Heart right ventricle (tissue), 16 donors: Measurements from ENCODE around the gene ALB. TPM values are rescaled to one million over a fixed set of nuclear protein-coding genes. Genes with fewer than 3 reads are reported as not detected.

Experiments
- ATAC-seq, 8 donors: fragments of 200-7000 bp; cut with Tn5 transposase; one replicate each; pipeline ENCODE4 v1.9.1; 2020; ENCODE audit warnings: mild to moderate bottlenecking in 8 of 8, moderate library complexity in 8 of 8, moderate number of reproducible peaks in 1 of 8
- DNase-seq, 2 donors: peaks; one replicate each; pipeline ENCODE4 v3.0.0-alpha.2; 2020
- H3K27ac ChIP-seq, 10 donors: fragments of 200-600 bp; sonication (generic) in 2 of 10; one replicate each; pipeline versions ENCODE4 v1.5.0 to v1.8.0; 2020 to 2022; ENCODE audit warnings: mild to moderate bottlenecking in 3 of 10
- H3K27me3 ChIP-seq, 7 donors: fragments of 200-600 bp; one replicate each; pipeline ENCODE4 v1.8.0; 2021 to 2022; ENCODE audit warnings: mild to moderate bottlenecking in 2 of 7
- H3K36me3 ChIP-seq, 9 donors: fragments of 200-600 bp; sonication (generic) in 1 of 9; one replicate each; pipeline versions ENCODE4 v1.5.0 to v1.8.0; 2020 to 2022; ENCODE audit warnings: mild to moderate bottlenecking in 2 of 9
- H3K4me1 ChIP-seq, 9 donors: fragments of 200-600 bp; sonication (generic) in 1 of 9; one replicate each; pipeline versions ENCODE4 v1.5.0 to v1.8.0; 2020 to 2022; ENCODE audit warnings: mild to moderate bottlenecking in 4 of 9
- H3K4me3 ChIP-seq, 10 donors: fragments of 200-600 bp; sonication (generic) in 2 of 10; one replicate each; pipeline versions ENCODE4 v1.5.0 to v1.8.0; 2020 to 2022; ENCODE audit warnings: mild to moderate bottlenecking in 7 of 10, moderate library complexity in 2 of 10
- H3K9me3 ChIP-seq, 11 donors: fragments of 200-600 bp in 10 of 11; sonication (generic) in 2 of 11; one replicate each; pipeline versions ENCODE4 v1.5.0 to v1.8.0; 2013 to 2022; ENCODE audit warnings: mild to moderate bottlenecking in 2 of 11, control low read depth in 1 of 11, moderate library complexity in 1 of 11
- WGBS, 2 donors: extraction: QIAGEN DNeasy Blood & Tissue Kit; methylation state at CpG; one replicate each; pipeline ENCODE4 v1.1.7; 2013; ENCODE audit warnings: inconsistent platforms in 1 of 2; 5-methylcytosine and 5-hydroxymethylcytosine counted together
- intact Hi-C, 10 donors: fragments of 100-400 bp; cut with DNase I; formaldehyde crosslinking; loops; one replicate each; pipeline versions ENCODE4 v1.11.1 to v1.14.2; 2022
- polyA plus RNA-seq, 2 donors: library from polyadenylated mRNA; stranded (reverse); fragments of 200-250 nt; gene quantifications; one replicate each; pipeline ENCODE4 v1.2.3, GENCODE V29; 2013
- total RNA-seq, 10 donors: library from RNA; stranded (reverse); fragmentation: NEBNext Ultra II Directional in 3 of 10; extraction: Animal tissue kit (Norgen Biotek cat#: 25700) in 3 of 10; gene quantifications; one replicate each; pipeline versions ENCODE4 v1.2.1 to v1.2.4, GENCODE V29; 2021 to 2023
- TF ChIP-seq, protein P1 (sequence below), 9 donors: fragments of 200-600 bp; sonication (generic) in 2 of 9; IDR thresholded peaks; one replicate each; pipeline versions ENCODE4 v1.5.0 to v1.8.0; 2021 to 2022; ENCODE audit warnings: antibody characterized with exemption in 9 of 9, mild to moderate bottlenecking in 5 of 9, moderate library complexity in 1 of 9
- donor health status: Arrhythmogenic right ventricular cardiomyopathy.
- donor health status: ischemic (EF 13 %, LVEDD 7.1; RV severe dilation, severe dysfunction).
- donor health status: healthy with polysubstance abuse.
- donor health status: DM: no; HTN: yes; CAD: no.
- donor health status: DM: no; HTN: no; CAD: no.
- donor health status: ischemic (EF 25% LVEDD 6.9; RV normal size, moderate dysfunction).
- donor health status: ischemic (EF 25% LVEDD 5.7; RV mildly dilated, moderate dysfunction).
- donor health status: healthy.
- donor health status: DM: yes; HTN: yes; CAD: no.
- donor health status: Ischemic cardiomyopathy.
- donor health status: ischemic (EF 35%, LVEDD 5.7; RV mildly dilated, moderate dysfunction).
- donor health status: nonischemic (EF 11% LVEDD 7.7; RV severe dilation, severe dysfunction).
- donor health status: DM: yes; HTN: yes; CAD: no.
- donor health status: PGD.
- donor health status: ischemic (EF 29% LVEDD 5.4; RV normal size, mild dysfunction).
- donor health status: nonischemic (EF 23%, LVEDD 6.1; RV moderate dilation, normal function).

Gene ALB
- total and polyA plus RNA-seq, 12 donors: 0.06 to 2.4 (median 0.53) TPM; not detected in 7

DNA sequence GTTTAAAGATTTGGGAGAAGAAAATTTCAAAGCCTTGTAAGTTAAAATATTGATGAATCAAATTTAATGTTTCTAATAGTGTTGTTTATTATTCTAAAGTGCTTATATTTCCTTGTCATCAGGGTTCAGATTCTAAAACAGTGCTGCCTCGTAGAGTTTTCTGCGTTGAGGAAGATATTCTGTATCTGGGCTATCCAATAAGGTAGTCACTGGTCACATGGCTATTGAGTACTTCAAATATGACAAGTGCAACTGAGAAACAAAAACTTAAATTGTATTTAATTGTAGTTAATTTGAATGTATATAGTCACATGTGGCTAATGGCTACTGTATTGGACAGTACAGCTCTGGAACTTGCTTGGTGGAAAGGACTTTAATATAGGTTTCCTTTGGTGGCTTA, 1.1 kb downstream of the ALB start:
- DNase-seq (no peak), ATAC-seq (no peak)
- no peaks in the 10 kb centered on the region for H3K27me3 ChIP-seq
- 91 to 93% methylated on average over 2 of the region's 2 CpGs for WGBS, 2 donors
- H3K27ac ChIP-seq: no peak overlapping the region
- TF ChIP-seq, protein P1, sequence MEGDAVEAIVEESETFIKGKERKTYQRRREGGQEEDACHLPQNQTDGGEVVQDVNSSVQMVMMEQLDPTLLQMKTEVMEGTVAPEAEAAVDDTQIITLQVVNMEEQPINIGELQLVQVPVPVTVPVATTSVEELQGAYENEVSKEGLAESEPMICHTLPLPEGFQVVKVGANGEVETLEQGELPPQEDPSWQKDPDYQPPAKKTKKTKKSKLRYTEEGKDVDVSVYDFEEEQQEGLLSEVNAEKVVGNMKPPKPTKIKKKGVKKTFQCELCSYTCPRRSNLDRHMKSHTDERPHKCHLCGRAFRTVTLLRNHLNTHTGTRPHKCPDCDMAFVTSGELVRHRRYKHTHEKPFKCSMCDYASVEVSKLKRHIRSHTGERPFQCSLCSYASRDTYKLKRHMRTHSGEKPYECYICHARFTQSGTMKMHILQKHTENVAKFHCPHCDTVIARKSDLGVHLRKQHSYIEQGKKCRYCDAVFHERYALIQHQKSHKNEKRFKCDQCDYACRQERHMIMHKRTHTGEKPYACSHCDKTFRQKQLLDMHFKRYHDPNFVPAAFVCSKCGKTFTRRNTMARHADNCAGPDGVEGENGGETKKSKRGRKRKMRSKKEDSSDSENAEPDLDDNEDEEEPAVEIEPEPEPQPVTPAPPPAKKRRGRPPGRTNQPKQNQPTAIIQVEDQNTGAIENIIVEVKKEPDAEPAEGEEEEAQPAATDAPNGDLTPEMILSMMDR (IDR thresholded peaks at IDR 0.05): no peak
- H3K36me3 ChIP-seq: no peaks in the 10 kb centered on the region
- H3K9me3 ChIP-seq: no peaks in the 10 kb centered on the region
- H3K4me1 ChIP-seq: no peaks in the 10 kb centered on the region
- H3K4me3 ChIP-seq: no peak overlapping the region
- intact Hi-C loops: no loop called here

DNA sequence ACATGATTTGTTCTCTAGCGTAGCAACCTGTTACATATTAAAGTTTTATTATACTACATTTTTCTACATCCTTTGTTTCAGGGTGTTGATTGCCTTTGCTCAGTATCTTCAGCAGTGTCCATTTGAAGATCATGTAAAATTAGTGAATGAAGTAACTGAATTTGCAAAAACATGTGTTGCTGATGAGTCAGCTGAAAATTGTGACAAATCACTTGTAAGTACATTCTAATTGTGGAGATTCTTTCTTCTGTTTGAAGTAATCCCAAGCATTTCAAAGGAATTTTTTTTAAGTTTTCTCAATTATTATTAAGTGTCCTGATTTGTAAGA, 2.4 kb downstream of the ALB start:
- TF ChIP-seq, protein P1 (IDR thresholded peaks at IDR 0.05): no peak
- Histone ChIP-seq H3K36me3 (no peaks in the 10 kb centered on the region), H3K4me1 (no peaks in the 10 kb centered on the region), H3K9me3 (no peaks in the 10 kb centered on the region), H3K4me3 (no peak overlapping the region), H3K27ac (no peak overlapping the region), H3K27me3 (peaks cover 0 to under 1% (median 0%) of the 10 kb centered on the region in 7 donors)
- DNase-seq (no peak), ATAC-seq (no peak)
- 98 to 100% methylated on average over 1 of the region's 1 CpG for WGBS, 2 donors
- intact Hi-C loops: no loop called here

DNA sequence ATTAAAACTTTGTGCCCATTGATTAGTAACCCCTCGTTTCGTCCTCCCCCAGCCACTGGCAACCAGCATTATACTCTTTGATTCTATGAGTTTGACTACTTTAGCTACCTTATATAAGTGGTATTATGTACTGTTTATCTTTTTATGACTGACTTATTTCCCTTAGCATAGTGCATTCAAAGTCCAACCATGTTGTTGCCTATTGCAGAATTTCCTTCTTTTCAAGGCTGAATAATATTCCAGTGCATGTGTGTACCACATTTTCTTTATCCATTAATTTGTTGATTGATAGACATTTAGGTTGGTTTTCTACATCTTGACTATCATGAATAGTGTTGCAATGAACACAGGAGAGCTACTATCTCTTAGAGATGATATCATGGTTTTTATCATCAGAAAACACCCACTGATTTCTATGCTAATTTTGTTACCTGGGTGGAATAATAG, 3.2 kb downstream of the ALB start:
- no peaks in the 10 kb centered on the region for H3K4me1 ChIP-seq
- peaks cover 0 to 5% (median 0%) of the 10 kb centered on the region in 7 donors for H3K27me3 ChIP-seq
- TF ChIP-seq, protein P1 (IDR thresholded peaks at IDR 0.05): no peak
- intact Hi-C loops: no loop called here
- H3K27ac ChIP-seq: no peak overlapping the region
- WGBS, 2 donors: 79 to 87% methylated on average over 2 of the region's 2 CpGs
- no peak for DNase-seq
- H3K4me3 ChIP-seq: no peak overlapping the region
- no peaks in the 10 kb centered on the region for H3K9me3 ChIP-seq
- no peaks in the 10 kb centered on the region for H3K36me3 ChIP-seq
- ATAC-seq: no peak

DNA sequence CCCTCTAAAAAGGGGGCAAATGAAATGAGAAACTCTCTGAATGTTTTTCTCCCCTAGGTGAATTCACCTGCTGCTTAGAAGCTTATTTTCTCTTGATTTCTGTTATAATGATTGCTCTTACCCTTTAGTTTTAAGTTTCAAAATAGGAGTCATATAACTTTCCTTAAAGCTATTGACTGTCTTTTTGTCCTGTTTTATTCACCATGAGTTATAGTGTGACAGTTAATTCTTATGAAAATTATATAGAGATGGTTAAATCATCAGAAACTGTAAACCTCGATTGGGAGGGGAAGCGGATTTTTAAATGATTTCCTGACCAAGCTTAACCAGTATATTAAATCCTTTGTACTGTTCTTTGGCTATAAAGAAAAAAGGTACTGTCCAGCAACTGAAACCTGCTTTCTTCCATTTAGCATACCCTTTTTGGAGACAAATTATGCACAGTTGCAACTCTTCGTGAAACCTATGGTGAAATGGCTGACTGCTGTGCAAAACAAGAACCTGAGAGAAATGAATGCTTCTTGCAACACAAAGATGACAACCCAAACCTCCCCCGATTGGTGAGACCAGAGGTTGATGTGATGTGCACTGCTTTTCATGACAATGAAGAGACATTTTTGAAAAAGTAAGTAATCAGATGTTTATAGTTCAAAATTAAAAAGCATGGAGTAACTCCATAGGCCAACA, 4.2 kb downstream of the ALB start:
- WGBS, 2 donors: 72 to 76% methylated on average over 4 of the region's 4 CpGs

More for the DNA sequence above, 4.2 kb downstream of the ALB start:
- H3K4me3 ChIP-seq: no peak overlapping the region
- TF ChIP-seq, protein P1 (IDR thresholded peaks at IDR 0.05): no peak
- no peak overlapping the region for H3K27ac ChIP-seq
- peaks cover 0 to 5% (median 0%) of the 10 kb centered on the region in 7 donors for H3K27me3 ChIP-seq
- ATAC-seq: no peak
- H3K36me3 ChIP-seq: no peaks in the 10 kb centered on the region
- no peaks in the 10 kb centered on the region for H3K9me3 ChIP-seq
- intact Hi-C loops: no loop called here
- no peaks in the 10 kb centered on the region for H3K4me1 ChIP-seq
- no peak for DNase-seq
